Measurements from ENCODE around the gene LACTBL1. TPM values are rescaled to one million over a fixed set of nuclear protein-coding genes. Genes with fewer than 3 reads are reported as not detected.

LACTBL1 gene, protein sequence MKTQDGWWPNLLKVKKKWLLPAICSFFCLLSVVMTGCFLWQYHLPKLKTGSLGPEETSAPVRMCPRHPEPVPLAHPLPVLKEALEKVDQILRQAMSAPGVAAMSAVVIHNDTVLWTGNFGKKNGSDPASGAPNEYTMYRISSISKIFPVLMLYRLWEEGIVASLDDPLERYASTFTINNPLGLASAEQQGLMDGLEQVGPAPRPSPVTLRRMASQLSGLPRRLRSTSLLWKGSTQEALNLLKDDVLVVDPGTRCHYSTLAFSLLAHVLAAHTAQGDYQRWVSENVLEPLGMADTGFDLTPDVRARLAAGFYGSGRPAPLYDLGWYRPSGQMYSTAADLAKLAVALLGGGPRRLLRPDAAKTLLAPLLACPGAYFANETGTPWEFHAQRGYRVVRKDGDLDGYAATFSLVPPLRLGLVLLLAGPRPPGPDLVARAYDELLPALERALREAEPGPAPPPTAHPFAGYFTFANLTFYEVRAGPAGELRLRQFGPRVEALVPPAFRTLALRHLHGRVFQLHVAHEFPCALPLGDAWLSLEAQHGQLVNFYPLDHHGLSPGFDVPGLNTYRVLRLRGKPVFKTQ
- total RNA-seq: not detected

GRCh38 chr1:22972760-22973159 is at the start of gene LACTBL1:
LACTBL1 (minus strand) TSS chr1:22972866; CDS start chr1:22972316, 550 bp downstream.
- TF ChIP-seq, protein P1, sequence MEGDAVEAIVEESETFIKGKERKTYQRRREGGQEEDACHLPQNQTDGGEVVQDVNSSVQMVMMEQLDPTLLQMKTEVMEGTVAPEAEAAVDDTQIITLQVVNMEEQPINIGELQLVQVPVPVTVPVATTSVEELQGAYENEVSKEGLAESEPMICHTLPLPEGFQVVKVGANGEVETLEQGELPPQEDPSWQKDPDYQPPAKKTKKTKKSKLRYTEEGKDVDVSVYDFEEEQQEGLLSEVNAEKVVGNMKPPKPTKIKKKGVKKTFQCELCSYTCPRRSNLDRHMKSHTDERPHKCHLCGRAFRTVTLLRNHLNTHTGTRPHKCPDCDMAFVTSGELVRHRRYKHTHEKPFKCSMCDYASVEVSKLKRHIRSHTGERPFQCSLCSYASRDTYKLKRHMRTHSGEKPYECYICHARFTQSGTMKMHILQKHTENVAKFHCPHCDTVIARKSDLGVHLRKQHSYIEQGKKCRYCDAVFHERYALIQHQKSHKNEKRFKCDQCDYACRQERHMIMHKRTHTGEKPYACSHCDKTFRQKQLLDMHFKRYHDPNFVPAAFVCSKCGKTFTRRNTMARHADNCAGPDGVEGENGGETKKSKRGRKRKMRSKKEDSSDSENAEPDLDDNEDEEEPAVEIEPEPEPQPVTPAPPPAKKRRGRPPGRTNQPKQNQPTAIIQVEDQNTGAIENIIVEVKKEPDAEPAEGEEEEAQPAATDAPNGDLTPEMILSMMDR (IDR thresholded peaks at IDR 0.05; ENCODE audit: low read depth): no peak

DNA sequence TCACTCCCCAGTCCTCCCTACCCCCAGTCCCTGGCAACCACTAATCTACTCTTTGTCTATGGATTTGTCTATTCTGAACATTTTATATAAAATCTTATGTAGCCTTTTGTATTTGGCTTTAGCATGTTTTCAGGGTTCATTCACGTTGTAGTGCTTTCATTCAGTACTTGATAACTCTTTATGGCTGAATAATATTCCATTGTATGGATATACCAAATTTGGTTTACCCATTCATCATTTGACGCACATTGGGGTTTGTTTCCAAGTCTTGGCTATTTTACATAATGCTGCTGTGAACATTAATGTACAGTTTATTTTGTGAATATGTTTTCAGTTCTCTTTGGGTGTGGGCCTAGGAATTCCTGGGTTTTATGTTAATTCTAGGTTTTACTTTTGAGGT is 49.2 kb upstream of the LACTBL1 start:
- TF ChIP-seq, protein P1 (IDR thresholded peaks at IDR 0.05; ENCODE audit: low read depth): no peak

DNA sequence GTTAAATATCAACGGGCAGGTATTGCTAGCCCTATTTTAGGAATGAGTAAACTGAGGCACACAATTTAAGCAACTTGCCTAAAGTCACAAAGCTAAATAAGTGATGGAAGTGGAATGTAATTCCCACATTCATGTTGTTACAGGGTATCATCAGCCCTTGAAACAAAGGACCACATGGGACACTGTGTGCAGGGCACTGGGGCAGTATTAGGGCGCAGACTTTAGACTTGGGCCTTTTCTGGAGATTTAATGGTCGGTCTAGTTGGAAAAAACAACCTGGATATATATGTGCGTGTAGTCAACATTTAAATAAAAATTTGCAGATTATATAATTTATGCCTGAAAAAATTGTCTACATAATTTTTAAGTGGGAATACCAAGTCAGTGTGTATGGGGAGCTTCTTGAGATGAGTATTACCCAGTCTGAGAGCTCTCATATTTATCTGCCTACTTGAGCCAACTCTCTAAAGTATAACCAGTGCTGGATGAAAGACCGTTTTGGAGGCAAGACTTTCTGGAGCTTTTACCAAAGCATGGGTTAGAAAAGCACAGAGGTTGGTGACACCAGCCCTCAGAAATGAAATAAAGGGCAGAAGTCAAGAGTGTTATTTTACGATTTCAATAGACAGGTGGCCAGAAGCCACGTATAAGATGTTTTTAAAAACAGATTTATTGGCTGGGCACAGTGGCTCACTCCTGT is 48.2 kb upstream of the LACTBL1 start:
- TF ChIP-seq, protein P1 (IDR thresholded peaks at IDR 0.05; ENCODE audit: low read depth): no peak

DNA sequence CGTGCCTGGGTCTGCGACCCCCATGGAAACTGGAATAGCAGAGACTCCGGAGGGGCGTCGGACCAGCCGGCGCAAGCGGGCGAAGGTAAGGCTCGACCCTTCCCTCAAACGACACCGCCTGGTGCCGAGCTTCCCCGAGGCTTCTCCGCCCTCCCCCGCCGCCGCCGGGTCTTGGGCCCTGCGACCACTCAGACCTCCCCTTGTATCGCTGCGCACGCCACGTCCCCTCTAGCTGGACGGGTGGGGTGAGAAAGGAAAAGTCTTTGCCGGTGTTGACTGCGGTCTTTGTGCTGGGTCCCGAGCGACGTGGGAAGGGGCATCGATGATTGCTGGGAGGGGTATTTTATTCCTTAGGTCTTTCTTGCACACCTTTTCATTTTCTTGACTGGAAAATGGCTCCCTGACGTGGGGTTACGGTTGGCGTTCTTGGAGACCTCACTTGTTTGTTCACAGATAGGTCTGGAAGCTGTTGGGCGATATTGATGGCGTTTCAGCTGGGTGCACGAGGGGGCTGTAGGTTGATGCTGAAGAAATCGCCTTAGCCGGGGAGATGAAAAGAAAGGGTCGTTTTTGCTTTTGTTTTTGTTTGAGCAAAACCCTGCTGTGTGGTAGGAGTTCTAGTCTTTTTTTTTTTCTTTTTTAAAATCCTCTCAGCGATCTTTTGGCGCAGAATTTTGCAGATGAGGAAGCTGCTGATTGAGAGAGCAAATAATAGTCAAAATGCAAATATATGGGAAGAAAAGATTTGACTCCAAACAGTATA is 47.4 kb upstream of the LACTBL1 start:
- TF ChIP-seq, protein P1 (IDR thresholded peaks at IDR 0.05; ENCODE audit: low read depth): no peak

GRCh38 chr1:23019094-23019862 is 46.6 kb upstream of the LACTBL1 start, which contains the start of gene KDM1A:
KDM1A (plus strand) TSS chr1:23019468; CDS start chr1:23019597, 129 bp downstream.
- TF ChIP-seq, protein P1 (IDR thresholded peaks at IDR 0.05; ENCODE audit: low read depth): no peak

DNA sequence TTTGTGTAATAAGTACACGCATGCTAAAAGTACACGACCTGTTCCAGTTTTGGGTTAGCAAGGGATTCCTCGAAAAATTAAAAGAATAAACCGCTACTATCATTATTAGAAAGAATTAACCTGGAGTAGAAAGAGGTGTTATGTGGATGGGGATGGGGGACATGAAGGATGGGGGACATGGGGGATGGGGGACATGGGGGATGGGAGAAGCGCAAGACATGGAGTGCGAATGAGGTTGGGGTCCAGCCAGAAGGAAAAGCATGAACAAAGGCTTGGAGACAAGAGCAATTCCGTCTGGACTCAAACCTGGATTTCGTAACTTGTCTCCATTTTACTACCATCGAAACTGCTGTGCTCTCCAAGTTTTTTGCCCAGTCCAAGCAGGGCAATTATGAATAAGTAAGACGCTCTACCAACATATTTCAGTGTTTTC is 46.0 kb upstream of the LACTBL1 start:
- TF ChIP-seq, protein P1 (IDR thresholded peaks at IDR 0.05; ENCODE audit: low read depth): no peak
